GM10266 (cell line): ENCODE results near the gene NFIA.

Experiments
- DNase-seq: peaks from one replicate; pipeline ENCODE4 v3.0.0; 2012; ENCODE audit errors: extremely low spot score
- TF ChIP-seq, protein P1 (sequence below): IDR thresholded peaks from 2 replicates; pipeline ENCODE4 v1.5.1; 2012; ENCODE audit warnings: mild to moderate bottlenecking, low read depth; ENCODE audit not compliant: control insufficient read depth, insufficient read depth; ENCODE audit errors: missing control alignments

The NFIA gene

GRCh38 chr1:61132176-61132638 lies 49.8 kb downstream of the NFIA start:
- DNase-seq: no peak
- TF ChIP-seq, protein P1, sequence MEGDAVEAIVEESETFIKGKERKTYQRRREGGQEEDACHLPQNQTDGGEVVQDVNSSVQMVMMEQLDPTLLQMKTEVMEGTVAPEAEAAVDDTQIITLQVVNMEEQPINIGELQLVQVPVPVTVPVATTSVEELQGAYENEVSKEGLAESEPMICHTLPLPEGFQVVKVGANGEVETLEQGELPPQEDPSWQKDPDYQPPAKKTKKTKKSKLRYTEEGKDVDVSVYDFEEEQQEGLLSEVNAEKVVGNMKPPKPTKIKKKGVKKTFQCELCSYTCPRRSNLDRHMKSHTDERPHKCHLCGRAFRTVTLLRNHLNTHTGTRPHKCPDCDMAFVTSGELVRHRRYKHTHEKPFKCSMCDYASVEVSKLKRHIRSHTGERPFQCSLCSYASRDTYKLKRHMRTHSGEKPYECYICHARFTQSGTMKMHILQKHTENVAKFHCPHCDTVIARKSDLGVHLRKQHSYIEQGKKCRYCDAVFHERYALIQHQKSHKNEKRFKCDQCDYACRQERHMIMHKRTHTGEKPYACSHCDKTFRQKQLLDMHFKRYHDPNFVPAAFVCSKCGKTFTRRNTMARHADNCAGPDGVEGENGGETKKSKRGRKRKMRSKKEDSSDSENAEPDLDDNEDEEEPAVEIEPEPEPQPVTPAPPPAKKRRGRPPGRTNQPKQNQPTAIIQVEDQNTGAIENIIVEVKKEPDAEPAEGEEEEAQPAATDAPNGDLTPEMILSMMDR: no peak

DNA sequence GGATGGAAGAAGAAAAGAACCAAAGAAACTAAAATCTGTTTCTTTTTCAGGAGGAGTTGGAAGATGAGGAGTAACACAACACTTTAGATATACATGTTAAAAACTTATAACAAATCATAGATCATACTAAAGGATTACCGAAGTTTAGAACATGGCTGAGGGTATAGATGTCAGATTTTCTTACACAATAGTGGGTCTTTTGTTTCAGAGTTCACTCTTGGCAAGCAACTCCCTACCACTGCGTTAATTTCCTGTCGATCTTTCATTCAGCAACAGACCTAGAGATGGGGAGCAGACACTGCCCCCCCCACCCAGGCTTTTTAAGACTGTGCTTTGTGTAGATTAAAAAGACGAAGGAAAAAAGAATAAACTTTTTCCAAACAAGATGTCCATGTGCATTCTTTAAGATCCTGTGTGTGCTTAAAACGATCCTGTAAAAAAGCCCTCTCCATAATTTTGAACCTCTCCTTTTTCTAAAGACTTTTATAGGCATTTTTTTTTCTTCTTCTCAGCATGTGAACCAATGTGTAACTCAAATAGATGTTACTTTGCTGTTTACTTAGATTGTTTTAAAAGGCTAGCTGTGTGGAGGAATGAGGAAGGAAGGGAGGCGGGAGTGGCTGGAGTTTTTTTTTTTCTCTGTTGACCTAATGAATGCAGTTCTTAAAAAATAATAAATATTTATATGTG lies 50.4 kb downstream of the NFIA start:
- TF ChIP-seq, protein P1: no peak
- DNase-seq: no peak

GRCh38 chr1:61133335-61134019 lies 51.1 kb downstream of the NFIA start:
- no peak for DNase-seq
- TF ChIP-seq, protein P1: no peak

DNA sequence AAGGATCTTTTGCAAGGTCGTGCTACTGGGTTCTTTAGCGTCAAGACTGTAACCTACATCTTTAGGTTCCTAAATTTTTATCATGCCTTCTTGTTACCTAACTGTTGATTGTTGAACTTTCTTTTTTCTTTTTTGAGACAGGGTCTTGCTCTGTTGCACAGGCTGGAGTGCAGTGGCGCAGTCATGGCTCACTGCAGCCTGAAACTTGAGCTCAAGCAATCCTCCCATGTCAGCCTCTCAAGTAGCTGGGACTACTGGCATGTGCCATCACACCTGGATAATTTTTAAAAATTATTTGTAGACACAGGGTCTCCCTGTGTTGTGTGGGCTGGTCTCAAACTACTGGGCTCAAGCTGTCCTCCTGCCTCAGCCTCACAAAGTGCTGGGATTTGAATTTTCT lies 52.9 kb downstream of the NFIA start:
- DNase-seq: no peak
- TF ChIP-seq, protein P1: no peak

DNA sequence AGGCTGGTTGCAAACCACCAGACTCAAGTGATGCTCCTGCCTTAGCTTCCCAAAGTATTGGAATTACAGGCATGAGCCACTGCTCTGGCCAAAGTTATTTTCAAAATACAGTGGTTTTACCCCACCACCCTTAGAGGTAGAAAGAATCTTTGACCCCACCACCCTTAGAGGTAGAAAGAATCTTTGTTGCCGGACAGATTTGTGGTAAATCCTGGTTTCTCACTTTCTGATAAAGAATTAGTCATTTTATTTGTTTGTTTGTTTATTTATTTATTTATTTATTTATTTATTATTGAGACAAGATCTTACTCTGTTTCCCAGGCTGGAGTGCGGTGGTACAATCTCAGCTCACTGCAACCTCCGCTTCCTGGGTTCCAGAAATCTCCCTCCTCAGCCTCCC lies 55.9 kb downstream of the NFIA start:
- no peak for DNase-seq
- TF ChIP-seq, protein P1: no peak

DNA sequence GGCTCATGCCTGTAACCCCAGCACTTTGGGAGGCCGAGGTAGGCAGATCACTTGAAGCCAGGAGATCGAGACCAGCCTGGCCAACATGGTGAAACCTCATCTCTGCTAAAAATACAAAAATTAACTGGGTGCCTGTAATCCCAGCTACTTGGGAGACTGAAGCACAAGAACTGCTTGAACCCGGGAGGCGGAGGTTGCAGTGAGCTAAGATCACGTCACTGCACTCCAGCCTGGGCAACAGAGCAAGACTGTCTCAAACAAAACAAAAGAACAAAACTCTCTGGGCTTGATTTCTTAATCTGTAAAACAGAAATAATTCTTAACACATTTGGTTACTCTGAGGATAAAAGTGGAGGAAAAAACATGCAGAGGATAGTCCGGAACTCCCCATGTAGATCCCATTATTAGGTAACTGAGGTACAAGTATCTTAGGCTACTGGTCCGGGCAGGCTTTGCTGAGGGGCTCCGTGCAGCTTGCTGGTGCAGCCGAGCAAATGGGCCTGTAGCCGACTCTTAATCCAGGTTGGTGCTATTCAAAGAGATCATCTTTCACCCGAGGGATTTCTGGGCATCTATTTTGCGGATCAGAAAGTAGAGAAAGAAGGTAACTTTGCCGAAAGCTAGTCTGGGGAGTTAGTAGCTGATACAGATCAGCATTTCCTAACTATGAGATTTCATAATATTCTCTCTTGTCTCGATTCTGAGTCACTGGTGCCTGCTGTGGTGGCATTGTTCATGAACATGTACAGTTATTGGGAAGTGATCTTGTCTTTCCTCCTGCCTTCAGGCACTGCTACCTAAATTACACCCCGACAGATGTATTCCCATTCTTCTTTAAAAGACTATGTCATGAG lies 56.8 kb downstream of the NFIA start:
- no peak for DNase-seq
- TF ChIP-seq, protein P1: no peak
